Myocyte (in vitro differentiated cells): ENCODE data around the gene DNAJB11. TPM values are rescaled to one million over a fixed set of nuclear protein-coding genes. Genes with fewer than 3 reads are reported as not detected.

Experiments
- total RNA-seq: library from RNA; depleted of rRNA; stranded (reverse); fragments of >200 nt; gene quantifications from 2 replicates; pipeline ENCODE4 v1.2.3, GENCODE V29; 2014

The DNAJB11 gene
- total RNA-seq, 1 donor from 2014 or later = 188 TPM

Other genes with a start within 250 kb of the DNAJB11 start
- gene DGKG, start 208.5 kb upstream of the DNAJB11 start, total RNA-seq = 4.3 and 6.3 TPM in 2 replicates
- gene CRYGS, start 26.3 kb upstream of the DNAJB11 start, total RNA-seq = 0.47 and 0.48 TPM in 2 replicates
- gene TBCCD1, start 3.4 kb upstream of the DNAJB11 start, total RNA-seq = 13.0 and 13.8 TPM in 2 replicates
- not detected in 2 replicates for gene AHSG, start 42.3 kb downstream of the DNAJB11 start, total RNA-seq
- gene FETUB, start 69.7 kb downstream of the DNAJB11 start, total RNA-seq = not detected in 2 replicates
- not detected in 2 replicates for gene HRG, start 95.3 kb downstream of the DNAJB11 start, total RNA-seq
- not detected in 2 replicates for gene KNG1, start 146.6 kb downstream of the DNAJB11 start, total RNA-seq
- 1,024 and 1,042 TPM in 2 replicates for gene EIF4A2, start 212.9 kb downstream of the DNAJB11 start, total RNA-seq
- 15.2 and 16.5 TPM in 2 replicates for gene RFC4, start 235.8 kb downstream of the DNAJB11 start, total RNA-seq